HepG2 (cell line): Measurements from ENCODE around the gene PKP3. TPM values are rescaled to one million over a fixed set of nuclear protein-coding genes. Genes with fewer than 3 reads are reported as not detected.

Experiments used
- BORCS8-MEF2B ChIP-seq: sonication (generic); formaldehyde crosslinking; IDR thresholded peaks from 2 replicates; pipeline ENCODE4 v1.8.0; 2022; ENCODE audit warnings: mild to moderate bottlenecking, missing genetic modification reagents
- E2F1 ChIP-seq: sonication (generic); formaldehyde crosslinking; IDR thresholded peaks from 2 replicates; pipeline ENCODE4 v1.5.0; 2020; ENCODE audit warnings: missing genetic modification reagents
- ELF4 ChIP-seq: sonication (generic); formaldehyde crosslinking; IDR thresholded peaks from 2 replicates; pipeline ENCODE4 v1.5.0; 2020; ENCODE audit warnings: missing genetic modification reagents, mild to moderate bottlenecking, moderate library complexity, borderline replicate concordance
- FOSL1 ChIP-seq: sonication (generic); formaldehyde crosslinking; IDR thresholded peaks from 2 replicates; pipeline ENCODE4 v1.9.0; 2021; ENCODE audit warnings: missing genetic modification reagents, borderline replicate concordance
- HNF1B ChIP-seq: sonication (generic); formaldehyde crosslinking; IDR thresholded peaks from 2 replicates; pipeline ENCODE4 v1.5.1; 2020; ENCODE audit warnings: mild to moderate bottlenecking, moderate library complexity, missing genetic modification reagents
- IKZF1 ChIP-seq: fragments of 450-650 bp; IDR thresholded peaks from 2 replicates; pipeline ENCODE4 v1.7.1; 2016
- ISX ChIP-seq: sonication (generic); formaldehyde crosslinking; conservative IDR thresholded peaks from 2 replicates; pipeline ENCODE4 v1.5.0; 2020; ENCODE audit warnings: missing genetic modification reagents
- KMT2A ChIP-seq: sonication (generic); formaldehyde crosslinking; IDR thresholded peaks from 2 replicates; pipeline ENCODE4 v1.4.0; 2020; ENCODE audit warnings: missing genetic modification reagents
- NFYC ChIP-seq: IDR thresholded peaks from 2 replicates; pipeline ENCODE4 v1.6.1; 2016; ENCODE audit warnings: missing genetic modification reagents, missing compliant biosample characterization
- NKX3-1 ChIP-seq: sonication (generic); formaldehyde crosslinking; IDR thresholded peaks from 2 replicates; pipeline ENCODE4 v1.5.0; 2020; ENCODE audit warnings: missing genetic modification reagents
- NRL ChIP-seq: sonication (generic); formaldehyde crosslinking; IDR thresholded peaks from 2 replicates; pipeline ENCODE4 v1.5.0; 2020; ENCODE audit warnings: missing genetic modification reagents, mild to moderate bottlenecking, moderate library complexity, borderline replicate concordance
- PHF5A ChIP-seq: IDR thresholded peaks from one replicate; pipeline ENCODE4 v1.6.1; 2018; ENCODE audit warnings: low read depth, missing genetic modification reagents; ENCODE audit not compliant: unreplicated experiment
- TCF7L2 ChIP-seq: IDR thresholded peaks from 2 replicates; pipeline ENCODE4 v1.6.1; 2011; ENCODE audit warnings: mild to moderate bottlenecking, low read depth, low read length, moderate library complexity
- THAP11 ChIP-seq: IDR thresholded peaks from 2 replicates; pipeline ENCODE4 v1.6.1; 2016; ENCODE audit warnings: missing biosample characterization, missing genetic modification reagents
- ZFAT ChIP-seq: sonication (generic); formaldehyde crosslinking; conservative IDR thresholded peaks from 2 replicates; pipeline ENCODE4 v1.8.1; 2023; ENCODE audit warnings: missing genetic modification reagents, inconsistent platforms
- ZFP1 ChIP-seq: IDR thresholded peaks from 2 replicates; pipeline ENCODE4 v1.6.1; 2016
- ZMYM3 ChIP-seq: sonication (generic); formaldehyde crosslinking; IDR thresholded peaks from 2 replicates; pipeline ENCODE4 v1.5.1; 2020; ENCODE audit warnings: mild to moderate bottlenecking, missing genetic modification reagents
- ZNF207 ChIP-seq: fragments of 450-650 bp; IDR thresholded peaks from 2 replicates; pipeline ENCODE4 v1.6.1; 2016; ENCODE audit warnings: antibody characterized with exemption, borderline replicate concordance
- ZNF335 ChIP-seq: sonication (generic); formaldehyde crosslinking; IDR thresholded peaks from 2 replicates; pipeline ENCODE4 v1.4.0; 2020; ENCODE audit warnings: missing genetic modification reagents
- ZNF574 ChIP-seq: sonication (generic); formaldehyde crosslinking; IDR thresholded peaks from 2 replicates; pipeline ENCODE4 v1.4.0; 2020; ENCODE audit warnings: missing genetic modification reagents
- ZNF619 ChIP-seq: sonication (generic); formaldehyde crosslinking; IDR thresholded peaks from 2 replicates; pipeline ENCODE4 v1.4.0; 2020; ENCODE audit warnings: mild to moderate bottlenecking, missing genetic modification reagents
- ZNF747 ChIP-seq: sonication (generic); formaldehyde crosslinking; IDR thresholded peaks from 2 replicates; pipeline ENCODE4 v1.8.1; 2023; ENCODE audit warnings: missing genetic modification reagents, mild to moderate bottlenecking, borderline replicate concordance
- ZNF777 ChIP-seq: sonication (generic); formaldehyde crosslinking; IDR thresholded peaks from 2 replicates; pipeline ENCODE4 v1.4.0; 2020; ENCODE audit warnings: missing genetic modification reagents
- polyA plus RNA-seq, 8 experiments: library from polyadenylated mRNA; depleted of rRNA in 3 of 8; stranded (reverse) in 7 of 8; unstranded in 1 of 8; fragments of >200 nt; fragmentation: Illumina TruSeq in 4 of 8; extraction: Trizol in 4 of 8; gene quantifications; 2 replicates each; pipeline versions ENCODE4 v1.2.1 to v1.2.3, GENCODE V29; 2011 to 2016; ENCODE audit warnings: low read depth in 4 of 8, missing spikeins in 1 of 8, mixed read lengths in 1 of 8; ENCODE audit not compliant: insufficient read depth in 1 of 8
- total RNA-seq, 5 experiments: library from RNA; depleted of rRNA; stranded (reverse); fragments of >200 nt; fragmentation: Illumina TruSeq; extraction: Trizol; gene quantifications; 2 replicates each; pipeline ENCODE4 v1.2.3, GENCODE V29; 2016; ENCODE audit warnings: low read depth in 1 of 5
- TF ChIP-seq, protein P1 (sequence below): sonication (generic); formaldehyde crosslinking; IDR thresholded peaks from 2 replicates; pipeline ENCODE4 v1.9.0; 2021; ENCODE audit warnings: missing genetic modification reagents, borderline replicate concordance

The PKP3 gene
- total and polyA plus RNA-seq, 2 of the 13 experiments (the other 11 are each of a cell fraction or from before 2014, with no cell fraction given): 18.0 to 28.7 TPM

DNA sequence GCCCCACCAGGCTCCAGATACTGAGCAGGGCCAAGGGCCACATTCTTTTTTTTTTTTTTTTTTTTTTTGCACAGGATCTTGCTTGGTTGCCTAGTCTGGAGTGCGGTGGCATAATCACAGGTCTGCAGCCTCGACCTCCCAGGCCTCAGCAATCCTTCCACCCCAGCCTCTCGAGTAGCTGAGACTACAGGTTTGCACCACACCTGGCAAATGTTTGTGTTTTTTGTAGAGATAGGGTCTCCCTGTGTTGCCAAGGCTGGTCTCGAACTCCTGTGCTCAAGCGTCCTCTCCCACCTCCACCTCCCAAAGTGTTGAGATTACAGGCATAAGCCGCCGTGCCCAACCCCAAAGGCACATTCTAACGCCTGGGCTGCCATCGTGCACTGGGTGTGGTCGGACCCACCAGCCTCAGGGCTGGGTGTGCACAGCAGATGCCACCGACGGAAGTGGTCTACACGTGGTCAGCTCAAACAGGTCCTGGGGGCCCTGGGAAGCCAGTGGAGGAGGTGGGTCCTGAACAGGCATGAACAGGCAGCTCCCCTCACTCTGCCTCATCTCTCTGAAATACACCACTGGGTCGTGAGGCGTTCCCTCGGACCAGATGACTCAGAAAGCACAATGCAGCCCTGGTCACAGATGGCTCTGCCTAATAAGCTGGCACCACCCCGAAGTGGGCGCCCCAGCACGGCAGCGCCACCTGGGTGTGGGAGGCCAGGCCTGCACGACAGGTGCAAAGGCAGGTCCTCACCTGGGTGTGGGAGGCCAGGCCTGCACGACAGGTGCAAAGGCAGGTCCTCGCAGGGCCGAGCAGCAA, 29.9 kb upstream of the PKP3 start (continued):
- no peak for TF ChIP-seq BORCS8-MEF2B (CRISPR knock-in tag)
- TF ChIP-seq, protein P1, sequence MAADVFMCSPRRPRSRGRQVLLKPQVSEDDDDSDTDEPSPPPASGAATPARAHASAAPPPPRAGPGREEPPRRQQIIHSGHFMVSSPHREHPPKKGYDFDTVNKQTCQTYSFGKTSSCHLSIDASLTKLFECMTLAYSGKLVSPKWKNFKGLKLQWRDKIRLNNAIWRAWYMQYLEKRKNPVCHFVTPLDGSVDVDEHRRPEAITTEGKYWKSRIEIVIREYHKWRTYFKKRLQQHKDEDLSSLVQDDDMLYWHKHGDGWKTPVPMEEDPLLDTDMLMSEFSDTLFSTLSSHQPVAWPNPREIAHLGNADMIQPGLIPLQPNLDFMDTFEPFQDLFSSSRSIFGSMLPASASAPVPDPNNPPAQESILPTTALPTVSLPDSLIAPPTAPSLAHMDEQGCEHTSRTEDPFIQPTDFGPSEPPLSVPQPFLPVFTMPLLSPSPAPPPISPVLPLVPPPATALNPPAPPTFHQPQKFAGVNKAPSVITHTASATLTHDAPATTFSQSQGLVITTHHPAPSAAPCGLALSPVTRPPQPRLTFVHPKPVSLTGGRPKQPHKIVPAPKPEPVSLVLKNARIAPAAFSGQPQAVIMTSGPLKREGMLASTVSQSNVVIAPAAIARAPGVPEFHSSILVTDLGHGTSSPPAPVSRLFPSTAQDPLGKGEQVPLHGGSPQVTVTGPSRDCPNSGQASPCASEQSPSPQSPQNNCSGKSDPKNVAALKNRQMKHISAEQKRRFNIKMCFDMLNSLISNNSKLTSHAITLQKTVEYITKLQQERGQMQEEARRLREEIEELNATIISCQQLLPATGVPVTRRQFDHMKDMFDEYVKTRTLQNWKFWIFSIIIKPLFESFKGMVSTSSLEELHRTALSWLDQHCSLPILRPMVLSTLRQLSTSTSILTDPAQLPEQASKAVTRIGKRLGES (CRISPR knock-in tag): no peak
- no peak for TF ChIP-seq E2F1 (CRISPR knock-in tag)
- TF ChIP-seq ZMYM3: no peak
- TF ChIP-seq ZNF619 (CRISPR knock-in tag): no peak
- TF ChIP-seq FOSL1 (CRISPR knock-in tag): no peak
- TF ChIP-seq ISX (CRISPR knock-in tag): no peak
- TF ChIP-seq ZNF777 (CRISPR knock-in tag): no peak
- TF ChIP-seq HNF1B (CRISPR knock-in tag): 0 out of 2 replicates have a peak, but pooled peaks have one; percentile 10
- TF ChIP-seq TCF7L2: no peak
- no peak for TF ChIP-seq NKX3-1
- no peak for TF ChIP-seq ZNF207
- no peak for TF ChIP-seq IKZF1
- TF ChIP-seq ZFAT: no peak
- no peak for TF ChIP-seq NFYC (CRISPR knock-in tag)
- peak; percentile 99 for TF ChIP-seq ZNF574 (CRISPR knock-in tag)
- no peak for TF ChIP-seq ELF4 (CRISPR knock-in tag)
- TF ChIP-seq NRL (CRISPR knock-in tag): no peak; the same call in 1 of the 2 replicates
- no peak for TF ChIP-seq PHF5A (CRISPR knock-in tag)
- TF ChIP-seq ZNF335: no peak
- no peak for TF ChIP-seq ZFP1 (CRISPR knock-in tag)
- peak; percentile 79 for TF ChIP-seq THAP11 (CRISPR knock-in tag)
- TF ChIP-seq KMT2A: no peak
- TF ChIP-seq ZNF747 (CRISPR knock-in tag): no peak
